Measurements from ENCODE around the gene PRPS1.

The PRPS1 gene

GRCh38 chrX:107682256-107682655 lies 53.9 kb downstream of the PRPS1 start:
- TF ChIP-seq ZNF23 (tag by site-specific recombination; IDR thresholded peaks at IDR 0.05; ENCODE audit: borderline replicate concordance) = no peak
- TF ChIP-seq PBX3 (CRISPR knock-in tag; IDR thresholded peaks at IDR 0.05) = no peak
- no peak for TF ChIP-seq ZNF677 (tag by site-specific recombination; IDR thresholded peaks at IDR 0.05)
- TF ChIP-seq ZNF354C (tag by site-specific recombination; IDR thresholded peaks at IDR 0.05; ENCODE audit: borderline replicate concordance, low read depth) = no peak
- TF ChIP-seq ZNF624 (tag by site-specific recombination; IDR thresholded peaks at IDR 0.05) = no peak
- no peak for TF ChIP-seq ZNF292 (tag by site-specific recombination; IDR thresholded peaks at IDR 0.05; ENCODE audit: borderline replicate concordance, low read depth)
- ChIA-PET CTCF (interaction anchor here (0.7 to 2.5 kb wide), 2 partner anchors 9 to 542 kb away, joined by 7 to 9 read pairs; no protein-coding TSS in a partner anchor), POLR2A (no interaction called here)
- Histone ChIP-seq H3K27ac (ENCODE audit: extremely low read depth, low read depth, low read length) (no peak overlapping the region), H3K4me3 (ENCODE audit: low read depth, low read length) (no peak overlapping the region), H3K36me3 (ENCODE audit: control insufficient read depth in 2 of 2, insufficient read depth in 1 of 2, low read length in 2 of 2) (no peaks in the 10 kb centered on the region), H3K9me3 (ENCODE audit: control insufficient read depth, insufficient read depth, low read depth, low read length) (no peaks in the 10 kb centered on the region), H3K4me1 (ENCODE audit: control insufficient read depth, insufficient read depth, low read length) (peaks cover 2% of the 10 kb centered on the region; the same call in 1 of the 2 replicates)

GRCh38 chrX:107683124-107683895 lies 55.0 kb downstream of the PRPS1 start:
- H3K9me3 ChIP-seq (ENCODE audit: control insufficient read depth, insufficient read depth, low read depth, low read length) = no peaks in the 10 kb centered on the region
- TF ChIP-seq BCL11A (tag by site-specific recombination; IDR thresholded peaks at IDR 0.05; ENCODE audit: low read depth) (no peak), OSR2 (tag by site-specific recombination; IDR thresholded peaks at IDR 0.05) (no peak), ZBTB1 (tag by site-specific recombination; IDR thresholded peaks at IDR 0.05) (no peak), TRIM28 (IDR thresholded peaks at IDR 0.05; ENCODE audit: borderline replicate concordance, low read length) (peak; percentile 55; the same call in 1 of the 2 replicates), ZBTB17 (tag by site-specific recombination; IDR thresholded peaks at IDR 0.05) (peak; percentile 88), ZNF398 (tag by site-specific recombination; IDR thresholded peaks at IDR 0.05) (peak; percentile 79)
- H3K27ac ChIP-seq (ENCODE audit: extremely low read depth, low read depth, low read length) = no peak overlapping the region
- no peak overlapping the region for H3K4me3 ChIP-seq (ENCODE audit: low read depth, low read length)
- H3K36me3 ChIP-seq (ENCODE audit: control insufficient read depth in 2 of 2, insufficient read depth in 1 of 2, low read length in 2 of 2) = no peaks in the 10 kb centered on the region
- H3K4me1 ChIP-seq (ENCODE audit: control insufficient read depth, insufficient read depth, low read length) = peaks cover 2% of the 10 kb centered on the region; the same call in 1 of the 2 replicates
- POLR2A ChIA-PET = no interaction called here
- CTCF ChIA-PET = interaction anchor here (0.5 to 2.5 kb wide), 3 partner anchors 10 to 53 kb away, joined by 3 to 9 read pairs (median 4); no protein-coding TSS in a partner anchor

GRCh38 chrX:107683931-107684330 lies 55.6 kb downstream of the PRPS1 start:
- Histone ChIP-seq H3K4me1 (ENCODE audit: control insufficient read depth, insufficient read depth, low read length) (peaks cover 2% of the 10 kb centered on the region; the same call in 1 of the 2 replicates), H3K27ac (ENCODE audit: extremely low read depth, low read depth, low read length) (no peak overlapping the region; the same call in 1 of the 2 replicates), H3K36me3 (ENCODE audit: control insufficient read depth in 2 of 2, insufficient read depth in 1 of 2, low read length in 2 of 2) (no peaks in the 10 kb centered on the region), H3K4me3 (ENCODE audit: low read depth, low read length) (no peak overlapping the region), H3K9me3 (ENCODE audit: control insufficient read depth, insufficient read depth, low read depth, low read length) (no peaks in the 10 kb centered on the region)
- POLR2A ChIA-PET = no interaction called here
- CTCF ChIA-PET = interaction anchor here (2.5 kb wide), 1 partner anchor 11 kb away, joined by 9 read pairs; no protein-coding TSS in a partner anchor
- TF ChIP-seq ZNF777 (tag by site-specific recombination; IDR thresholded peaks at IDR 0.05; ENCODE audit: borderline replicate concordance) = no peak
- no peak for TF ChIP-seq ZNF645 (tag by site-specific recombination; IDR thresholded peaks at IDR 0.05)
- TF ChIP-seq ZNF654 (tag by site-specific recombination; IDR thresholded peaks at IDR 0.05; ENCODE audit: low read depth) = no peak
- TF ChIP-seq ZNF747 (tag by site-specific recombination; IDR thresholded peaks at IDR 0.05) = no peak
- no peak for TF ChIP-seq ZNF791 (tag by site-specific recombination; IDR thresholded peaks at IDR 0.05)
- TF ChIP-seq ZNF449 (tag by site-specific recombination; IDR thresholded peaks at IDR 0.05) = no peak
- no peak for TF ChIP-seq ZNF571 (tag by site-specific recombination; IDR thresholded peaks at IDR 0.05)
- no peak for TF ChIP-seq ZNF514 (tag by site-specific recombination; IDR thresholded peaks at IDR 0.05)
- TF ChIP-seq SP7 (tag by site-specific recombination; IDR thresholded peaks at IDR 0.05) = no peak
- no peak for TF ChIP-seq ZNF155 (tag by site-specific recombination; IDR thresholded peaks at IDR 0.05)
- TF ChIP-seq ELK4 (IDR thresholded peaks at IDR 0.05; ENCODE audit: borderline replicate concordance, low read depth, low read length) = no peak
- no peak for TF ChIP-seq ZNF223 (tag by site-specific recombination; IDR thresholded peaks at IDR 0.05)
- TF ChIP-seq YY2 (tag by site-specific recombination; IDR thresholded peaks at IDR 0.05) = no peak

Measured in HEK293 (cell line).